H4 (cell line): ENCODE data around the gene SLC6A6. TPM values are rescaled to one million over a fixed set of nuclear protein-coding genes. Genes with fewer than 3 reads are reported as not detected.
"Not testable (repeated sequence)": the region's sequence is repeated elsewhere in the genome, so short reads cannot be mapped to it uniquely, and the experiment has no call there.

Experiments
- DNase-seq: peaks from one replicate; pipeline ENCODE4 v3.0.0-alpha.2; 2015; ENCODE audit warnings: low spot score
- total RNA-seq: library from RNA; depleted of rRNA; stranded (reverse); fragments of >200 nt; shearing (Covaris generic); gene quantifications from 2 replicates; pipeline ENCODE4 v1.2.3, GENCODE V29; 2014

The SLC6A6 gene
- total RNA-seq, 1 experiment from 2014 or later = 29.8 TPM

- no peak for DNase-seq
These were observed 104.4 kb downstream of the SLC6A6 start for GRCh38 chr3:14506626-14507304.

- no peak for DNase-seq
These were observed 104.9 kb downstream of the SLC6A6 start for GRCh38 chr3:14507305-14507741.

- DNase-seq = no peak
These were observed 105.5 kb downstream of the SLC6A6 start for GRCh38 chr3:14507757-14508504.

GRCh38 chr3:14508505-14508819 lies 106.1 kb downstream of the SLC6A6 start:
- no peak for DNase-seq

- no peak for DNase-seq
These were observed 106.8 kb downstream of the SLC6A6 start for GRCh38 chr3:14508966-14509795.

- DNase-seq = no peak
These were observed 107.3 kb downstream of the SLC6A6 start for GRCh38 chr3:14509796-14510100.

- no peak for DNase-seq
These were observed 108.6 kb downstream of the SLC6A6 start for GRCh38 chr3:14510838-14511622.

- DNase-seq = no peak
These were observed 109.3 kb downstream of the SLC6A6 start for GRCh38 chr3:14511623-14512280.

GRCh38 chr3:14512281-14512941 lies 110.0 kb downstream of the SLC6A6 start:
- DNase-seq = no peak

- no peak for DNase-seq
These were observed 110.5 kb downstream of the SLC6A6 start for GRCh38 chr3:14512942-14513327.

GRCh38 chr3:14513566-14514322 lies 111.3 kb downstream of the SLC6A6 start:
- DNase-seq = no peak

- no peak for DNase-seq
These were observed 111.9 kb downstream of the SLC6A6 start for GRCh38 chr3:14514323-14514720.

- DNase-seq = not testable (repeated sequence)
These were observed 113.1 kb downstream of the SLC6A6 start for GRCh38 chr3:14515526-14515925.

GRCh38 chr3:14516738-14517345 lies 114.4 kb downstream of the SLC6A6 start:
- no peak for DNase-seq

- no peak for DNase-seq
These were observed 115.4 kb downstream of the SLC6A6 start for GRCh38 chr3:14517601-14518431.

- no peak for DNase-seq
These were observed 116.0 kb downstream of the SLC6A6 start for GRCh38 chr3:14518432-14518802.

- no peak for DNase-seq
These were observed 116.5 kb downstream of the SLC6A6 start for GRCh38 chr3:14518893-14519292.

- no peak for DNase-seq
These were observed 117.0 kb downstream of the SLC6A6 start for GRCh38 chr3:14519406-14519805.

GRCh38 chr3:14520149-14520548 lies 117.7 kb downstream of the SLC6A6 start:
- DNase-seq = no peak
